ENCODE measurements around the gene RNF4.
A peak's percentile ranks its signal among the peaks of the same experiment; 100 is the strongest.

The RNF4 gene

GRCh38 chr4:2437475-2438215 lies 31.3 kb upstream of the RNF4 start:
- no peak for TF ChIP-seq CTCF (IDR thresholded peaks at IDR 0.05; ENCODE audit: extremely low read depth, insufficient read depth, missing control alignments)
- DNase-seq (ENCODE audit: low spot score) = no peak
- in situ Hi-C loops (cut with MboI; ENCODE audit: low pct_unique_long_range_greater_than_20kb, low sequenced_read_pairs, unreplicated experiment) = no loop called here

GRCh38 chr4:2438822-2439718 lies 29.8 kb upstream of the RNF4 start:
- in situ Hi-C loops (cut with MboI; ENCODE audit: low pct_unique_long_range_greater_than_20kb, low sequenced_read_pairs, unreplicated experiment) = no loop called here
- no peak for TF ChIP-seq CTCF (IDR thresholded peaks at IDR 0.05; ENCODE audit: extremely low read depth, insufficient read depth, missing control alignments)
- DNase-seq (ENCODE audit: low spot score) = no peak

GRCh38 chr4:2441393-2442174 lies 27.3 kb upstream of the RNF4 start:
- in situ Hi-C loops (cut with MboI; ENCODE audit: low pct_unique_long_range_greater_than_20kb, low sequenced_read_pairs, unreplicated experiment) = no loop called here
- DNase-seq (ENCODE audit: low spot score) = peak; percentile 96

GRCh38 chr4:2442175-2442993 lies 26.5 kb upstream of the RNF4 start:
- DNase-seq (ENCODE audit: low spot score) = no peak
- in situ Hi-C loops (cut with MboI; ENCODE audit: low pct_unique_long_range_greater_than_20kb, low sequenced_read_pairs, unreplicated experiment) = no loop called here
- TF ChIP-seq CTCF (IDR thresholded peaks at IDR 0.05; ENCODE audit: extremely low read depth, insufficient read depth, missing control alignments) = peak; percentile 4

More at GRCh38 chr4:2441393-2442174, 27.3 kb upstream of the RNF4 start:
- peak; percentile 96 for TF ChIP-seq CTCF (IDR thresholded peaks at IDR 0.05; ENCODE audit: extremely low read depth, insufficient read depth, missing control alignments)

- DNase-seq (ENCODE audit: low spot score) = no peak
- in situ Hi-C loops (cut with MboI; ENCODE audit: low pct_unique_long_range_greater_than_20kb, low sequenced_read_pairs, unreplicated experiment) = no loop called here
- no peak for TF ChIP-seq CTCF (IDR thresholded peaks at IDR 0.05; ENCODE audit: extremely low read depth, insufficient read depth, missing control alignments)
These were observed 25.7 kb upstream of the RNF4 start for GRCh38 chr4:2443061-2443730.

Measured in GM13977 (cell line).